Measurements from ENCODE around the gene CFAP157. TPM values are rescaled to one million over a fixed set of nuclear protein-coding genes. Genes with fewer than 3 reads are reported as not detected.
"Not testable (repeated sequence)": the region's sequence is repeated elsewhere in the genome, so short reads cannot be mapped to it uniquely, and the experiment has no call there.

Gene CFAP157
- total RNA-seq, 4 donors from 2014 or later, result 0.90 to 1.2 TPM; not detected in 2

- Histone ChIP-seq H3K27me3 (peaks cover 0 to 42% of the 10 kb centered on the region in 2 donors), H3K9me3 (no peaks in the 10 kb centered on the region), H3K4me3 (no peak overlapping the region), H3K27ac (no peak overlapping the region), H3K4me1 (peaks cover 0 to 17% (median 0%) of the 10 kb centered on the region in 4 donors), H3K36me3 (peaks cover 0 to 25% (median 0%) of the 10 kb centered on the region in 3 donors)
- 76% methylated on average over 8 of the region's 8 CpGs for WGBS, 2 donors
- no peak for DNase-seq (ENCODE audit: low spot score in 2 of 2)
- TF ChIP-seq EP300 (IDR thresholded peaks at IDR 0.05), result no peak
- no peak for TF ChIP-seq POLR2A (IDR thresholded peaks at IDR 0.05)
- no peak for TF ChIP-seq CTCF (IDR thresholded peaks at IDR 0.05)
Observed at GRCh38 chr9:127753622-127754021, 46.8 kb downstream of the CFAP157 start.

- peaks cover 0 to 17% (median 0%) of the 10 kb centered on the region in 3 donors for H3K36me3 ChIP-seq
- H3K27ac ChIP-seq, result no peak overlapping the region
- peaks cover 0 to 45% of the 10 kb centered on the region in 2 donors for H3K27me3 ChIP-seq
- H3K9me3 ChIP-seq, result no peaks in the 10 kb centered on the region
- H3K4me3 ChIP-seq, result no peak overlapping the region
- DNase-seq (ENCODE audit: low spot score in 2 of 2), result no peak
- H3K4me1 ChIP-seq, result peaks cover 0 to 17% (median 0%) of the 10 kb centered on the region in 4 donors
- 29 to 47% methylated on average over 33 to 57 of the region's 86 CpGs for WGBS, 2 donors
- no peak for TF ChIP-seq EP300 (IDR thresholded peaks at IDR 0.05)
- no peak for TF ChIP-seq POLR2A (IDR thresholded peaks at IDR 0.05)
- no peak for TF ChIP-seq CTCF (IDR thresholded peaks at IDR 0.05)
Observed at GRCh38 chr9:127754099-127755060, 47.6 kb downstream of the CFAP157 start.

- Histone ChIP-seq H3K27me3 (peaks cover 0 to 45% of the 10 kb centered on the region in 2 donors), H3K9me3 (no peaks in the 10 kb centered on the region), H3K27ac (no peak overlapping the region), H3K4me1 (peaks cover 0 to 17% (median 0%) of the 10 kb centered on the region in 4 donors), H3K4me3 (no peak overlapping the region), H3K36me3 (peaks cover 0 to 7% (median 0%) of the 10 kb centered on the region in 3 donors)
- TF ChIP-seq EP300 (IDR thresholded peaks at IDR 0.05), result no peak
- TF ChIP-seq POLR2A (IDR thresholded peaks at IDR 0.05), result no peak
- no peak for TF ChIP-seq CTCF (IDR thresholded peaks at IDR 0.05)
- no peak for DNase-seq (ENCODE audit: low spot score in 2 of 2)
- 43 to 68% methylated on average over 23 to 25 of the region's 61 CpGs for WGBS, 2 donors
Observed at GRCh38 chr9:127755061-127756060, 48.6 kb downstream of the CFAP157 start.

- peaks cover 0 to 19% (median 0%) of the 10 kb centered on the region in 4 donors for H3K4me1 ChIP-seq
- H3K36me3 ChIP-seq, result peaks cover 0 to under 1% (median 0%) of the 10 kb centered on the region in 3 donors
- H3K9me3 ChIP-seq, result no peaks in the 10 kb centered on the region
- TF ChIP-seq POLR2A (IDR thresholded peaks at IDR 0.05), result no peak
- no peak for TF ChIP-seq EP300 (IDR thresholded peaks at IDR 0.05)
- TF ChIP-seq CTCF (IDR thresholded peaks at IDR 0.05), result no peak
- peaks cover 0 to 48% of the 10 kb centered on the region in 2 donors for H3K27me3 ChIP-seq
- WGBS, 2 donors, result 85 to 88% methylated on average over 3 of the region's 3 CpGs
- DNase-seq (ENCODE audit: low spot score in 2 of 2), result no peak
- H3K27ac ChIP-seq, result no peak overlapping the region
- no peak overlapping the region for H3K4me3 ChIP-seq
Observed at GRCh38 chr9:127756233-127756632, 49.4 kb downstream of the CFAP157 start.

GRCh38 chr9:127756776-127757175, 50.0 kb downstream of the CFAP157 start:
- Histone ChIP-seq H3K27me3 (peaks cover 0 to 51% of the 10 kb centered on the region in 2 donors), H3K4me1 (peaks cover 0 to 25% (median 0%) of the 10 kb centered on the region in 4 donors)
- WGBS, 2 donors, result 77 to 79% methylated on average over 11 of the region's 11 CpGs
- not testable (repeated sequence) for DNase-seq (ENCODE audit: low spot score in 2 of 2); H3K27ac ChIP-seq; H3K36me3 ChIP-seq; H3K4me3 ChIP-seq; H3K9me3 ChIP-seq
